Measurements from ENCODE around the gene PRELID1.

PRELID1 gene

DNA sequence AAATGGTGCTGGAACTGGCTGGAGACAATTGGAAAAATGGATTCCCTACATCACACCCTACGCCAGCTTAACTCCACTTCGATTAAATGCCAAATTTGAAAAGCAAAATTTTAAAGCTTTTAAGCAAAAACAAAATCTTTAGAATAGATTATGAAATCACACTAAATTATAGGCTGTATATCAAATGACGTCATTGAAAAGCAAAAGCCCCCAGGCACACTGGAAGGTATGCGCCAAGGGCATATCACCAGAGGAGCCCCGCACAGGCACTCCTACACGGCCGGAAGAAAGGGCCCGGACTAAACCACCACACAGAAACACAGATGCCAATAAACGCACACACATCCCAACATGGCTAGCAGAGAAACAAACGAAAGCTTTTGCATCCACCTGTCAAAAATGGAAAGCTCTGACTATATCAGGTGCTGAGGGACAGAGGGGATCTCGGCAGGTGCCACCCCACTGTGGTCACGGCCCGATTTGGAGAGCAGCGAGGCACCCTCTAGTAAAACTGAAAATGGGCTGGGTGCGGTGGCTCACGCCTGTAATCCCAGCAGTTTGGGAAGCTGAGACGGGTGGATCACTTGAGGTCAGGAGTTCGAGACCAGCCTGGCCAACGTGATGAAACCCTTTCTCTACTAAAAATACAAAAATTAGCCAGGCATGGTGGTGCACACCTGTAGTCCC lies 25.1 kb downstream of the PRELID1 start:
- TF ChIP-seq, protein P1, sequence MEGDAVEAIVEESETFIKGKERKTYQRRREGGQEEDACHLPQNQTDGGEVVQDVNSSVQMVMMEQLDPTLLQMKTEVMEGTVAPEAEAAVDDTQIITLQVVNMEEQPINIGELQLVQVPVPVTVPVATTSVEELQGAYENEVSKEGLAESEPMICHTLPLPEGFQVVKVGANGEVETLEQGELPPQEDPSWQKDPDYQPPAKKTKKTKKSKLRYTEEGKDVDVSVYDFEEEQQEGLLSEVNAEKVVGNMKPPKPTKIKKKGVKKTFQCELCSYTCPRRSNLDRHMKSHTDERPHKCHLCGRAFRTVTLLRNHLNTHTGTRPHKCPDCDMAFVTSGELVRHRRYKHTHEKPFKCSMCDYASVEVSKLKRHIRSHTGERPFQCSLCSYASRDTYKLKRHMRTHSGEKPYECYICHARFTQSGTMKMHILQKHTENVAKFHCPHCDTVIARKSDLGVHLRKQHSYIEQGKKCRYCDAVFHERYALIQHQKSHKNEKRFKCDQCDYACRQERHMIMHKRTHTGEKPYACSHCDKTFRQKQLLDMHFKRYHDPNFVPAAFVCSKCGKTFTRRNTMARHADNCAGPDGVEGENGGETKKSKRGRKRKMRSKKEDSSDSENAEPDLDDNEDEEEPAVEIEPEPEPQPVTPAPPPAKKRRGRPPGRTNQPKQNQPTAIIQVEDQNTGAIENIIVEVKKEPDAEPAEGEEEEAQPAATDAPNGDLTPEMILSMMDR (conservative IDR thresholded peaks at IDR 0.05), result no peak
- no peak overlapping the region for H3K27ac ChIP-seq

DNA sequence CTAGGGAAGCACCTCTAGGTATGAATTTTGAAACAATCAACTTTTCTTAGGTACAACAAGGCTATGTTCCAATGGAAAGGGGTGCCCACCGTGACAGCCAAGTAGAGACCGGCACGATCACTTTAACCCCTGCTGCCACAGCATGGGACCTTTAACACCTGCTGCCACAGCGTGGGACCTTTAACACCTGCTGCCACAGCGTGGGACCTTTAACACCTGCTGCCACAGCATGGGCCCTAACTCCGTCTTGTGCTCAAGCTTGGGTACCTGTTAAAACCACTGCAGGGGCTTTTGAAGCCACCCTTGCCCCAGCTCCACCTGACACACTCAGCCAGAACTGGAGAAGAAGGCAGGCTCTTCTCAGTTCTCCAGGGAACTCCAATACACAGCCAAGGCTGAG lies 26.3 kb downstream of the PRELID1 start:
- no peak overlapping the region for H3K27ac ChIP-seq
- TF ChIP-seq, protein P1 (conservative IDR thresholded peaks at IDR 0.05), result no peak

DNA sequence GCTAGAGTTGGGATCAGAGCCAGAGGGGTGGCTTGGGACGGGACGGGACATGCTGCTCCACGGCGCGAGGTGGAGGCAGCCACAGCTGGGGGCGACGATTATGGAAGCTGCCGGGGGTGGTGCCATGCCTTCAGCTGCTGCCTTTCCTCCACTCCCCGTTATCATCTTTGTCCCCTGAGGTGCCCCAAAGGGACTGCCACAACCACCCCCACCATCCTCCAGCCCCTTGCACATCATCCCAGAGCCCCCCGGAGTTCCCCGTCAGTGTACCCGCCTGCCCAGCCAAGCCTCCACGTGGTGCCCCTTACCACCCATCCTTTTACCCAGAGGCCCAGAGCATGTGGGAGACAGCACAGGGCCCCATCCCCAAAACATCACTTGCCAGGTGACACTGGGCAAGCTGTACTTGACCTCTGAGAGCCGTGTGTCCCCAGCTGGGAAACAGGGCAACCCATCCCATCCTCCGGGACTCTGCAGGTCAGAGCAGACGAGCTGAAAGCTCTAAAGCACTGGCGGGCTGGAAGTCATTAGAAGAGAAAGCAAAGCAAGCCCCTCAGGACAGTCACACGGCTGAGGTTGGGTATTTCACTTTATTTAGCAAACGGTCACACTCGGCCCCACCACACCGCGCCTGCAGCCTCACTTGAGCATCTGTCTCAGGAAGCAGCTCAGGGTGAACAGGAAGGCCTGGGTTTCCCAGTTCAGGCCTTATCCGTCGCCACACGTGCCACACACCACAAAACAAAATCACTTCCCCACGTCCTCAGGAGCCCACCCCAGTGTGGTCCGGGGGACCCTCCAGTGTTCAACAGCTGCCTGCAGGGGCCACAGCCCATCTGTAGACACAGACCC lies 27.6 kb downstream of the PRELID1 start:
- no peak overlapping the region for H3K27ac ChIP-seq
- TF ChIP-seq, protein P1 (conservative IDR thresholded peaks at IDR 0.05), result no peak

DNA sequence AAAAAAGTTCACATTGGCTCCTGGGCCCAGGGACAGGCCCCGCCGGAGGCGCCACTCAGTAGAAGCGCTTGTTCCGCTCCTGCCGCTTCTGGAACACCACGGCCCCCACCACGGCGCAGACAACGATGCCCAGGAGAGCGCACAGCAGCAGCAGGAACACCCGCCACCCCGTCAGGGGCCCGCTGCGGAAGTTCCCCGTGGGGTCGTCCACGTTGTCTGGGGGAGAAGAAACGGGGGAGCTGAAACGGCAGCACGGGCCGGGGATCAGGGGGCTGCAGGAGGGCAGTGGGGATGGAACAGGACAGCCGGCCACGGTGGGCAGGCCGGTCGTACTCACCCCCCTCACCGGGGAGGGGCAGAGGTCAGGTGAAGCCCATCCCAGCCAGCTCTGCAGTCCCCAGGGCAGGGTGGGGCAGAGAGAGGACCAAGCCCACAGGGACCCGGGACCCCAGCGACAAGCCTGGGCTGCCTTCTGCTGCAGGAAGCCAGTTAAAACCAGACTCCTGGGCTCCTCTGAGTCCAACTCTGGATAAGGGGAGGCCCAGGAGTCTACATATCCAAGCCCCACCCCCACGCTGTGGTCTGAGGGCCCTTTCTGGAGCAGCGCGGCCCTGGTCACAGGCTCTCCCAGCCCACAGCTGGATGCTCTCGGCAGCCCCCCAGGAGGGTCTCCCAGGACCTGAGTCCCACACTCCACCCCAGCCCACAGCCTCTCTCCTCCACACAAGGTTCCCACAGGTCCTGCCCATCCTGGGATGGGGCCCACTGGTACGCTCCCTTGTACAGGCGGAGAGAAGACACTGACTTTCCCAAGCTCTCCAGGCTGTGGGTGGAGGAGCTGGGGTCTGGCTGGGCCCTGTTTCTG lies 28.7 kb downstream of the PRELID1 start:
- no peak overlapping the region for H3K27ac ChIP-seq
- TF ChIP-seq, protein P1 (conservative IDR thresholded peaks at IDR 0.05), result no peak

DNA sequence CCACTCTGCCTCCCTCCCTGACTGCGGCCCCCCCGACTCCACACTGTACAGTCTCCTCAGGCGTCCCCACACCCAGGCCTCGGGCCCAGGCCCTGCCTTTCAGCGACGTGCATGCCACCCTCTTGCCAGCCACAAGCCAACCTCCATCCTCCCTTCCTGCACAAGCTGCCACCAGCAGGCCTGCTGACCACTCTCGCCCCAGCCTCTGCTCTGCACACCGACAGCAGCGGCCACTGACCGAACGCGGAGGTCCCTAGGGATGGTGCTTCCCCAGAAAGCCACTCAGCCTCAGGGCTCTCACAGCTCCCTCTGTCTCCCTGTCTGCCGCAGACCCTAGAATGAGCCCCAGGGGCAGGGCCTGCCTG lies 29.3 kb downstream of the PRELID1 start:
- H3K27ac ChIP-seq, result no peak overlapping the region
- TF ChIP-seq, protein P1 (conservative IDR thresholded peaks at IDR 0.05), result no peak

DNA sequence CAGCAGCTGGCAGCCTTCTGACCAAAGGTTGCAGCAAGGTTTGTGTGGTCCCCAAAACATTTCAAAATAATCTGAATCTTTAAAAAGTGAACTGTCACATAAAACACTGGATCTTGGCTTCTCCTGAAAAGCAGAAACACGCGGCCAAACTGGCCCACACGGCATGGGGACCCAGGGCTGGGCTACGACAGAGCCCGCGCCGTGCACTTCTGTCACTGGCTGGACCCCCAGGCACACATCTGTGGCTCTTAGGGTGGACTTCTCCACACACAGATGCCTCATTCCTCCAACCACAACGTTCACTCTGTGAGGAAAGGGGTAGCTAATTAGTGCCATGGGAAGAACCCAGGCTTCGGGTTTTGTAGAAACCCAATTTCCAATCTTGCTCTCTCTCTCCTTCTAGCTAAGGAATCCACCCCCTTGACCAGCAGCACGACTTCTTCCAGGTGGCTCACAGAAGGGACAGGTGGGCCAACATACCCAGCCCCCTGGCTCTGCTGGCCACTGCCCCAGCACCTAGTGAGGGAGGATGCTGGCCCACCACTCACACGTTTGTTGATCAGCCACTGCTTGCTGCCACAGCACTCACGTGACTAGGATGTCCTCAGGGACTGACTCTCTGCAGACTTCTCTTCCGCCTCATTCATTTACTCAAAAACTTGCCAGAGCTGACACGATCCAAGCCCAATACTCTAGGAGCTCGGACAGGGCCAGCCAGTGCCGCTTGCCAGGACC lies 30.0 kb downstream of the PRELID1 start:
- no peak overlapping the region for H3K27ac ChIP-seq
- TF ChIP-seq, protein P1 (conservative IDR thresholded peaks at IDR 0.05), result no peak
